Fibroblast of villous mesenchyme (primary cell): ENCODE results near the gene LSMEM2. TPM values are rescaled to one million over a fixed set of nuclear protein-coding genes. Genes with fewer than 3 reads are reported as not detected.

Experiments
- DNase-seq: peaks from one replicate; pipeline ENCODE4 v3.0.0-alpha.2; 2010; ENCODE audit warnings: low read depth
- H3K4me3 ChIP-seq: 2 replicates; pipeline ENCODE4 v1.5.1; 2011; ENCODE audit warnings: low read depth, mild to moderate bottlenecking, low read length
- CTCF ChIP-seq: IDR thresholded peaks from 2 replicates; pipeline ENCODE4 v1.5.1; 2012; ENCODE audit warnings: low read depth, mild to moderate bottlenecking, low read length; ENCODE audit not compliant: insufficient read depth
- total RNA-seq: library from RNA; depleted of rRNA; stranded (reverse); fragments of >200 nt; gene quantifications from 2 replicates; pipeline ENCODE4 v1.2.3, GENCODE V29; 2012

LSMEM2 gene
- total RNA-seq, result not detected in 2 replicates

- H3K4me3 ChIP-seq, result no peak within 1 kb of the TSS
- TF ChIP-seq CTCF, result no peak
- DNase-seq, result no peak
Measured at GRCh38 chr3:50278880-50279224, at the start of gene LSMEM2. TSS of gene LSMEM2 (plus strand) at chr3:50279087. CDS start at chr3:50279114, 27 bp downstream.

- DNase-seq, result no peak
- no peak overlapping the region for H3K4me3 ChIP-seq
- TF ChIP-seq CTCF, result no peak
Measured at GRCh38 chr3:50229490-50229889, 49.4 kb upstream of the LSMEM2 start.

GRCh38 chr3:50230104-50230793 is 48.6 kb upstream of the LSMEM2 start:
- no peak for TF ChIP-seq CTCF
- no peak for DNase-seq
- H3K4me3 ChIP-seq, result no peak overlapping the region

- no peak for TF ChIP-seq CTCF
- no peak overlapping the region for H3K4me3 ChIP-seq
- DNase-seq, result no peak
Measured at GRCh38 chr3:50230794-50231125, 48.1 kb upstream of the LSMEM2 start.

DNA sequence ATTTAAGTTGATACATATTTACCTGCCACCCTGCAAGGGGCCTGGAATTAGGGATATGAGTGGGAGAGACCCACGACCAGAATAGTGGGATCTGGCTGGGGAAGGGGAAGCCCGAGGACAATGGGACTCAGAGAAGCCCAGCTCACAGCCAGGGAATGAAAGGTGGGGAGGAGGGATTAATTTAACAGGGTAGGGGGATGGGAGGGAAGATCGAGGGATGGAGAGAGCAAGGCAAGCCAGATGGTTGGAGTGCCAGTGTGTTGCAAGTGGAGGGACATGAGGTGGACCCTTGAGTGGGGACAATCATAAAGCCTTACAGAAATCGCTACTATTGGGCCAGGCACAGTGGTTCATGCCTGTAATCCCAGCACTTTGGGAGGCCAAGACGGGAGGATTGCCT is 47.3 kb upstream of the LSMEM2 start:
- TF ChIP-seq CTCF, result no peak
- DNase-seq, result no peak
- no peak overlapping the region for H3K4me3 ChIP-seq

GRCh38 chr3:50232303-50232702 is 46.6 kb upstream of the LSMEM2 start:
- no peak for DNase-seq
- TF ChIP-seq CTCF, result no peak
- no peak overlapping the region for H3K4me3 ChIP-seq

DNA sequence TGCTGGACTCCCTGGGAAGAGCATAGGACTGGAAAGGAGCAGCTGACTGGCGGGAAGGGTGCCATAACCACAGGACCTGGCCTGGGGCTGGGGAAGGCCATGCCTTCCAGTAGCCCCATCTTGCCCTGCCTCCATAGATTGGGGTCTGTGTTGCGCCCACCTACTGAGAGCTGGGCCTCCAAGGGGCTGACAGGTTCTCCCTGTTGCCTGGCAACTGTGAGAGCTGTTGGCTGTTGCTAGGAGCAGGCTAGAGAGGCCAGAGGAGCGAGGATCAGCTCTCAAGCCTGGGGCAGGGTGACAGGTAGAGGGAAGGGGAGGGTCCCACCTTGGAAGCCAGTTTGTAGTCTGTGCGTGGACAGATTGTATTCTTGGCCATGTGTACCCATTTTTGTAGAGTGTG is 45.7 kb upstream of the LSMEM2 start:
- DNase-seq, result no peak
- no peak overlapping the region for H3K4me3 ChIP-seq
- TF ChIP-seq CTCF, result no peak
